Ovary (tissue), 3 donors: Measurements from ENCODE around the gene FOXD4L6.
"Not testable (repeated sequence)": the region's sequence is repeated elsewhere in the genome, so short reads cannot be mapped to it uniquely, and the experiment has no call there.

Experiments used
- CTCF ChIP-seq, 3 donors: fragments of 450-650 bp in 2 of 3; fragments of 200-600 bp in 1 of 3; IDR thresholded peaks; one replicate each; pipeline versions ENCODE4 v1.5.1 to v1.8.0; 2016 to 2022; ENCODE audit warnings: antibody characterized with exemption in 3 of 3, mild to moderate bottlenecking in 1 of 3
- EP300 ChIP-seq: sonication (generic); formaldehyde crosslinking; IDR thresholded peaks from one replicate; pipeline ENCODE4 v1.6.1; 2017; ENCODE audit warnings: antibody characterized with exemption
- POLR2A ChIP-seq: fragments of 450-650 bp; IDR thresholded peaks from one replicate; pipeline ENCODE4 v1.6.1; 2017; ENCODE audit warnings: antibody characterized with exemption, mild to moderate bottlenecking, moderate library complexity
- donor health status: DM: no; HTN: no; CAD: no.

- not testable (repeated sequence) for TF ChIP-seq CTCF (IDR thresholded peaks at IDR 0.05); EP300; POLR2A
Observed at GRCh38 chr9:41174994-41175393, 46.5 kb upstream of the FOXD4L6 start.
